ENCODE measurements around the gene SSTR3.

Gene SSTR3

GRCh38 chr22:37218771-37219411 lies 6.6 kb upstream of the SSTR3 start:
- H3K4me3 ChIP-seq (ENCODE audit: low read depth, low read length), result no peak overlapping the region
- no peak for DNase-seq (ENCODE audit: low read depth)
- TF ChIP-seq MAX (IDR thresholded peaks at IDR 0.05; ENCODE audit: low read depth, low read length), result no peak
- no peak for TF ChIP-seq CTCF (IDR thresholded peaks at IDR 0.05; ENCODE audit: low read depth, low read length)
- TF ChIP-seq MYC (IDR thresholded peaks at IDR 0.05; ENCODE audit: low read depth, low read length), result no peak
- no peak for TF ChIP-seq POLR2A (IDR thresholded peaks at IDR 0.05; ENCODE audit: extremely low read depth, insufficient read length)

GRCh38 chr22:37218399-37218770 lies 6.1 kb upstream of the SSTR3 start:
- H3K4me3 ChIP-seq (ENCODE audit: low read depth, low read length), result no peak overlapping the region
- TF ChIP-seq MAX (IDR thresholded peaks at IDR 0.05; ENCODE audit: low read depth, low read length) (no peak), POLR2A (IDR thresholded peaks at IDR 0.05; ENCODE audit: extremely low read depth, insufficient read length) (no peak), MYC (IDR thresholded peaks at IDR 0.05; ENCODE audit: low read depth, low read length) (no peak), CTCF (IDR thresholded peaks at IDR 0.05; ENCODE audit: low read depth, low read length) (no peak)
- DNase-seq (ENCODE audit: low read depth), result no peak

GRCh38 chr22:37215890-37216289 lies 3.6 kb upstream of the SSTR3 start:
- DNase-seq (ENCODE audit: low read depth), result no peak
- no peak for TF ChIP-seq MYC (IDR thresholded peaks at IDR 0.05; ENCODE audit: low read depth, low read length)
- TF ChIP-seq POLR2A (IDR thresholded peaks at IDR 0.05; ENCODE audit: extremely low read depth, insufficient read length), result no peak
- H3K4me3 ChIP-seq (ENCODE audit: low read depth, low read length), result no peak overlapping the region

GRCh38 chr22:37214731-37215030 lies 2.4 kb upstream of the SSTR3 start:
- TF ChIP-seq MAX (IDR thresholded peaks at IDR 0.05; ENCODE audit: low read depth, low read length), result no peak
- no peak for TF ChIP-seq CTCF (IDR thresholded peaks at IDR 0.05; ENCODE audit: low read depth, low read length)
- H3K4me3 ChIP-seq (ENCODE audit: low read depth, low read length), result no peak overlapping the region
- no peak for DNase-seq (ENCODE audit: low read depth)

DNA sequence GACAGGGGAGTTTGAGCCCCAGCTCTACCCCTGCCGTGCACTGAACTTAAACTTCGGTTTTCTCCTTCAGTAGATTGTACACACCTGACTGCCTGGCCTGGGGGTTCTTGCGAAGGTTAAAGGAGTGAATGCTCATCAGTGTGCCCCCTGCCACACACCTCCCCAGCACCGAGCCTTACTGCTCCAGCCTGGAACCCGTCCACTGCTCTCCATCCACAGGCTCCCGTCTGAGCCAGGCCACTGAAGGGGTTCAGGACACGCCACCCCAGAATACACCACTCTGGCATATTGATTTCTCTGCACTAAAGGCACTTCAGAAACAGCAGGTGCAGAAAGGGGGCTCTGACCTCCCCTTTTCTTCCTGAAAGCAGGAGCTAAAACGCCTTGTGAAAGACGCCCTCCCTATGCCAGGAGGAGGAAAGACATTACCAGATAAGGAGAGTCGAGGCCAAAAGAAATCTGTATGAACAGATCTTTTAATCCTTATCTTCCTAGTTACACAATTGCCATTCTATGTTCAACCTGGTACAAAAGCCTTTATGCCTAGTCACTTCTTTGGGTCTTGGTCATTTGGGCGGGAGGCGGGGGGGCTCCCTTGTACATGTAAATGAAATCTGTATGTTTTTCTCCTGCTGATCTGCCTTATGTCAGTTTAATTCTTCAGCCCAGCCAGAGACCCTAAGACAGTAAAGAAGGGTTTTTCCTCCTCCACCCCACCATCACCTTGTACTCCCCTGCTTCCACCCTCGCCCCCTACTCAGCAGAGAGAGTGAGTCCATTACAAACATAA lies 1.9 kb upstream of the SSTR3 start:
- no peak overlapping the region for H3K4me3 ChIP-seq (ENCODE audit: low read depth, low read length)
- no peak for DNase-seq (ENCODE audit: low read depth)
- TF ChIP-seq MAX (IDR thresholded peaks at IDR 0.05; ENCODE audit: low read depth, low read length), result no peak
- TF ChIP-seq POLR2A (IDR thresholded peaks at IDR 0.05; ENCODE audit: extremely low read depth, insufficient read length), result no peak
- no peak for TF ChIP-seq CTCF (IDR thresholded peaks at IDR 0.05; ENCODE audit: low read depth, low read length)
- TF ChIP-seq MYC (IDR thresholded peaks at IDR 0.05; ENCODE audit: low read depth, low read length), result no peak

GRCh38 chr22:37213218-37213855 lies 1.1 kb upstream of the SSTR3 start:
- TF ChIP-seq POLR2A (IDR thresholded peaks at IDR 0.05; ENCODE audit: extremely low read depth, insufficient read length) (no peak), MAX (IDR thresholded peaks at IDR 0.05; ENCODE audit: low read depth, low read length) (no peak), CTCF (IDR thresholded peaks at IDR 0.05; ENCODE audit: low read depth, low read length) (no peak), MYC (IDR thresholded peaks at IDR 0.05; ENCODE audit: low read depth, low read length) (no peak)
- no peak overlapping the region for H3K4me3 ChIP-seq (ENCODE audit: low read depth, low read length)
- DNase-seq (ENCODE audit: low read depth), result no peak

Measured in NB4 (cell line).